Testis (tissue), 3 donors: ENCODE data around the gene DDX24. TPM values are rescaled to one million over a fixed set of nuclear protein-coding genes. Genes with fewer than 3 reads are reported as not detected.

Source experiments
- DNase-seq: peaks from one replicate; pipeline ENCODE4 v3.0.0-alpha.2; 2019
- H3K27ac ChIP-seq, 2 donors: fragments of 200-600 bp; sonication (generic); one replicate each; pipeline ENCODE4 v1.5.1; 2019
- H3K27me3 ChIP-seq: fragments of 200-600 bp; sonication (generic); one replicate; pipeline ENCODE4 v1.5.1; 2019
- H3K36me3 ChIP-seq: fragments of 200-600 bp; sonication (generic); one replicate; pipeline ENCODE4 v1.5.1; 2017; ENCODE audit warnings: low read depth; ENCODE audit errors: missing control alignments
- H3K4me1 ChIP-seq: fragments of 200-600 bp; sonication (generic); one replicate; pipeline ENCODE4 v1.5.1; 2019
- H3K4me3 ChIP-seq, 2 donors: fragments of 200-600 bp; sonication (generic); one replicate each; pipeline ENCODE4 v1.5.1; 2017 to 2019
- H3K9me3 ChIP-seq: fragments of 200-600 bp; sonication (generic); one replicate; pipeline ENCODE4 v1.5.1; 2017
- POLR2A ChIP-seq: fragments of 450-650 bp; IDR thresholded peaks from one replicate; pipeline ENCODE4 v1.6.1; 2017; ENCODE audit warnings: antibody characterized with exemption, mild to moderate bottlenecking, moderate library complexity
- WGBS, 2 donors: methylation state at CpG; one replicate each; pipeline ENCODE4 v1.1.5; 2018; 5-methylcytosine and 5-hydroxymethylcytosine counted together
- intact Hi-C: fragments of 100-400 bp; cut with DNase I; formaldehyde crosslinking; loops from one replicate; pipeline ENCODE4 v1.15.1; 2023; ENCODE audit warnings: low total_unique reads
- polyA plus RNA-seq: library from polyadenylated mRNA; stranded (reverse); fragments of 350-450 nt; fragmentation: Illumina TruSeq; extraction: RNeasy Lipid Tissue Mini Kit (QIAGEN cat#74804); gene quantifications from one replicate; pipeline ENCODE4 v1.2.3, GENCODE V29; 2014; ENCODE audit warnings: low read depth, low replicate concordance; ENCODE audit not compliant: insufficient read depth
- total RNA-seq, 2 donors: library from RNA; depleted of rRNA; stranded (reverse); fragments of >200 nt; gene quantifications; one replicate each; pipeline ENCODE4 v1.2.3, GENCODE V29; 2016
- TF ChIP-seq, protein P1 (sequence below), 3 experiments: fragments of 450-650 bp in 2 of 3; fragments of 200-600 bp in 1 of 3; sonication (generic) in 1 of 3; IDR thresholded peaks; one replicate each; pipeline ENCODE4 v1.5.1; 2016 to 2019; ENCODE audit warnings: antibody characterized with exemption in 3 of 3, mild to moderate bottlenecking in 2 of 3, moderate library complexity in 1 of 3

The DDX24 gene
- total and polyA plus RNA-seq, 3 donors from 2014 or later, result 378 to 485 (median 431) TPM

- no peaks in the 10 kb centered on the region for H3K9me3 ChIP-seq
- H3K4me1 ChIP-seq, result peaks cover 9% of the 10 kb centered on the region
- DNase-seq, result no peak
- no peaks in the 10 kb centered on the region for H3K36me3 ChIP-seq
- TF ChIP-seq, protein P1, sequence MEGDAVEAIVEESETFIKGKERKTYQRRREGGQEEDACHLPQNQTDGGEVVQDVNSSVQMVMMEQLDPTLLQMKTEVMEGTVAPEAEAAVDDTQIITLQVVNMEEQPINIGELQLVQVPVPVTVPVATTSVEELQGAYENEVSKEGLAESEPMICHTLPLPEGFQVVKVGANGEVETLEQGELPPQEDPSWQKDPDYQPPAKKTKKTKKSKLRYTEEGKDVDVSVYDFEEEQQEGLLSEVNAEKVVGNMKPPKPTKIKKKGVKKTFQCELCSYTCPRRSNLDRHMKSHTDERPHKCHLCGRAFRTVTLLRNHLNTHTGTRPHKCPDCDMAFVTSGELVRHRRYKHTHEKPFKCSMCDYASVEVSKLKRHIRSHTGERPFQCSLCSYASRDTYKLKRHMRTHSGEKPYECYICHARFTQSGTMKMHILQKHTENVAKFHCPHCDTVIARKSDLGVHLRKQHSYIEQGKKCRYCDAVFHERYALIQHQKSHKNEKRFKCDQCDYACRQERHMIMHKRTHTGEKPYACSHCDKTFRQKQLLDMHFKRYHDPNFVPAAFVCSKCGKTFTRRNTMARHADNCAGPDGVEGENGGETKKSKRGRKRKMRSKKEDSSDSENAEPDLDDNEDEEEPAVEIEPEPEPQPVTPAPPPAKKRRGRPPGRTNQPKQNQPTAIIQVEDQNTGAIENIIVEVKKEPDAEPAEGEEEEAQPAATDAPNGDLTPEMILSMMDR (IDR thresholded peaks at IDR 0.05), result no peak
- TF ChIP-seq POLR2A, result no peak
- H3K4me3 ChIP-seq, result no peak overlapping the region
- no peaks in the 10 kb centered on the region for H3K27me3 ChIP-seq
- intact Hi-C loops, result no loop called here
- 71 to 95% methylated on average over 3 to 6 of the region's 7 CpGs for WGBS, 2 donors
- H3K27ac ChIP-seq, result no peak overlapping the region
These were observed 82.1 kb downstream of the DDX24 start for GRCh38 chr14:93998871-93999403.

Other genes with a start within 250 kb of the DDX24 start
- 10 to 100 TPM; 12.7 to 18.0 TPM for gene FAM181A, start 153.9 kb downstream of the DDX24 start, total RNA-seq
- gene FAM181A, start 153.9 kb downstream of the DDX24 start, polyA plus RNA-seq, result 48.5 TPM
- 1 to 10 TPM; 3.7 to 4.3 TPM for gene ASB2, start 104.6 kb downstream of the DDX24 start, total RNA-seq
- gene ASB2, start 104.6 kb downstream of the DDX24 start, polyA plus RNA-seq, result 3.5 TPM
- 10 to 100 TPM in 1 of 2 donors, 1 to 10 TPM in 1; 5.6 to 20.7 TPM for gene CCDC197, start 83.9 kb downstream of the DDX24 start, total RNA-seq
- 31.0 TPM for gene CCDC197, start 83.9 kb downstream of the DDX24 start, polyA plus RNA-seq
- gene OTUB2, start 54.9 kb downstream of the DDX24 start, total RNA-seq, result 10 to 100 TPM in 1 of 2 donors, 1 to 10 TPM in 1; 8.4 to 19.3 TPM
- gene OTUB2, start 54.9 kb downstream of the DDX24 start, polyA plus RNA-seq, result 16.8 TPM
- 100 to 1,000 TPM; 174 to 219 TPM for gene IFI27L1, start 108 bp upstream of the DDX24 start, total RNA-seq
- 209 TPM for gene IFI27L1, start 108 bp upstream of the DDX24 start, polyA plus RNA-seq
- gene IFI27, start 29.5 kb upstream of the DDX24 start, total RNA-seq, result 100 to 1,000 TPM; 388 to 531 TPM
- gene IFI27, start 29.5 kb upstream of the DDX24 start, polyA plus RNA-seq, result 312 TPM
- gene IFI27L2, start 48.4 kb upstream of the DDX24 start, total RNA-seq, result 100 to 1,000 TPM; 182 to 187 TPM
- 71.8 TPM for gene IFI27L2, start 48.4 kb upstream of the DDX24 start, polyA plus RNA-seq
- gene PPP4R4, start 93.1 kb upstream of the DDX24 start, total RNA-seq, result 10 to 100 TPM; 24.3 to 26.7 TPM
- 15.8 TPM for gene PPP4R4, start 93.1 kb upstream of the DDX24 start, polyA plus RNA-seq
- gene SERPINA10, start 212.1 kb upstream of the DDX24 start, total RNA-seq, result not detected
- gene SERPINA10, start 212.1 kb upstream of the DDX24 start, polyA plus RNA-seq, result not detected
- not detected for gene SERPINA6, start 242.1 kb upstream of the DDX24 start, total RNA-seq
- 1.8 TPM for gene SERPINA6, start 242.1 kb upstream of the DDX24 start, polyA plus RNA-seq